ENCODE results near the gene PROM1. TPM values are rescaled to one million over a fixed set of nuclear protein-coding genes. Genes with fewer than 3 reads are reported as not detected.

PROM1 gene
- total RNA-seq, 1 donor from 2014 or later = 55.9 TPM

DNA sequence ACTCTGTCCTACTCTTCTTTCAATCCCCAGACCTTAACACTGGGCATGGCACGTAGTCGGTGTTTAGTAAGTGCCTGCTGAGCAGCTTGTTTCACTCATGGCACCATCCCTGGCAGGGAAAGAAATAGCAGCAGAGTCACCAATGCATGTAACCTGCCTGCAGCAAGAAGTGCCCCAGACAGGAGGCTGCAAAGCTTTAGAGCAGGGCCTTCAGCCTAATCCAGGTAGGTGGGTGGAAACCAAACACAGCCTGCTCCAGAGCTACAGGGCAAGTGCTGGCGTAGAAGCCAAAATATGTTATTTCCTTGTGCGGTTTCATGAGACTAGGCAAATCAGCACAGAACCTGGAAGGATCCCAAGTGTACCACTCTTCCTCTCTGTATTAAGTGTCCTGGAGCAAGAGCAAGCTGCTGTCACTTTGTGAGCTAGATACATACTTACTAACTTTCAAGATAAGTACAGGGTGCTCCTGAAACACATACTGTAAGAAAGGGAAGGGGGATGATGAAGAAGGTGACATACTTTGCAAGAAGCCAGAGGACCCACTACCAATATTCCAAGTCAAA is 5.5 kb downstream of the PROM1 start:
- H3K9me3 ChIP-seq (ENCODE audit: low read depth) = no peaks in the 10 kb centered on the region
- Mint-ChIP-seq H3K9me3 (no peaks in the 10 kb centered on the region), H3K27ac (peak overlapping the region; percentile 32), H3K27me3 (ENCODE audit: insufficient read depth, low read depth) (peaks cover 2% of the 10 kb centered on the region), H3K4me1 (peaks cover 30% of the 10 kb centered on the region), H3K4me3 (no peak overlapping the region), H3K36me3 (peaks cover 34% of the 10 kb centered on the region)
- no peak overlapping the region for H3K27ac ChIP-seq
- H3F3A ChIP-seq (ENCODE audit: low read depth) = peaks cover 8% of the 10 kb centered on the region
- H3K9ac ChIP-seq = no peak overlapping the region
- no peak overlapping the region for H3K4me3 ChIP-seq
- TF ChIP-seq EZH2 (IDR thresholded peaks at IDR 0.05) = no peak
- H2AFZ ChIP-seq (replicated peaks) = no peak overlapping the region
- H3K27me3 ChIP-seq = peaks cover 10% of the 10 kb centered on the region
- no peak for DNase-seq (ENCODE audit: low spot score)
- peaks cover 54% of the 10 kb centered on the region for H3K79me2 ChIP-seq (ENCODE audit: low read depth)
- no peak overlapping the region for H3K4me2 ChIP-seq
- H3K4me1 ChIP-seq = peaks cover 17% of the 10 kb centered on the region
- H4K20me1 ChIP-seq (ENCODE audit: low read depth) = peaks cover 6% of the 10 kb centered on the region
- H3K36me3 ChIP-seq = peaks cover 7% of the 10 kb centered on the region

DNA sequence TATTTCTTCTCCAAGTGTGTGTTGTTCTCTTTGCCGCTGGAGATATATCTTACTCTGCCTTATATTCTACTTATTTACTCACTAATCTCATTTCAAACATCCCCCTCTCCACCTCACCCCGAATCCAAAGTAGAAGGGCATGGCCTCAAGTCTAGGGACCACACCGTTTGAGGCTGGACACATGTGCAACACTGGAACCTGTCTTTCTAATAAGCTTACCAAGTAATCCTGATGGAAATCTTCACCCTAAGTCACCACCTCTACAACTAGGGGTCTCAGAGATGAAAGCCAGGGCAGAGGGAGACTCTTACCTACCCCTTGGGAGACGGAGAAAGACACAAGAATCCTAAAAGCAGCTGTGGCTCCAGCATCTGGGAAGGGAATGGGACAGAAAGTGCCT is 6.0 kb downstream of the PROM1 start:
- Mint-ChIP-seq H3K27me3 (ENCODE audit: insufficient read depth, low read depth) (peaks cover 2% of the 10 kb centered on the region), H3K4me3 (no peak overlapping the region), H3K27ac (peak overlapping the region; percentile 32), H3K4me1 (peaks cover 30% of the 10 kb centered on the region), H3K9me3 (no peaks in the 10 kb centered on the region), H3K36me3 (peaks cover 38% of the 10 kb centered on the region)
- DNase-seq (ENCODE audit: low spot score) = no peak
- Histone ChIP-seq H2AFZ (replicated peaks) (no peak overlapping the region), H3K4me3 (no peak overlapping the region), H3K27me3 (peaks cover 8% of the 10 kb centered on the region), H3K79me2 (ENCODE audit: low read depth) (peaks cover 58% of the 10 kb centered on the region), H3K9ac (no peak overlapping the region), H4K20me1 (ENCODE audit: low read depth) (peaks cover 6% of the 10 kb centered on the region), H3K4me2 (no peak overlapping the region), H3F3A (ENCODE audit: low read depth) (peaks cover 8% of the 10 kb centered on the region), H3K27ac (no peak overlapping the region), H3K4me1 (peaks cover 17% of the 10 kb centered on the region), H3K9me3 (ENCODE audit: low read depth) (no peaks in the 10 kb centered on the region), H3K36me3 (peaks cover 7% of the 10 kb centered on the region)
- TF ChIP-seq, protein P1, sequence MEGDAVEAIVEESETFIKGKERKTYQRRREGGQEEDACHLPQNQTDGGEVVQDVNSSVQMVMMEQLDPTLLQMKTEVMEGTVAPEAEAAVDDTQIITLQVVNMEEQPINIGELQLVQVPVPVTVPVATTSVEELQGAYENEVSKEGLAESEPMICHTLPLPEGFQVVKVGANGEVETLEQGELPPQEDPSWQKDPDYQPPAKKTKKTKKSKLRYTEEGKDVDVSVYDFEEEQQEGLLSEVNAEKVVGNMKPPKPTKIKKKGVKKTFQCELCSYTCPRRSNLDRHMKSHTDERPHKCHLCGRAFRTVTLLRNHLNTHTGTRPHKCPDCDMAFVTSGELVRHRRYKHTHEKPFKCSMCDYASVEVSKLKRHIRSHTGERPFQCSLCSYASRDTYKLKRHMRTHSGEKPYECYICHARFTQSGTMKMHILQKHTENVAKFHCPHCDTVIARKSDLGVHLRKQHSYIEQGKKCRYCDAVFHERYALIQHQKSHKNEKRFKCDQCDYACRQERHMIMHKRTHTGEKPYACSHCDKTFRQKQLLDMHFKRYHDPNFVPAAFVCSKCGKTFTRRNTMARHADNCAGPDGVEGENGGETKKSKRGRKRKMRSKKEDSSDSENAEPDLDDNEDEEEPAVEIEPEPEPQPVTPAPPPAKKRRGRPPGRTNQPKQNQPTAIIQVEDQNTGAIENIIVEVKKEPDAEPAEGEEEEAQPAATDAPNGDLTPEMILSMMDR (IDR thresholded peaks at IDR 0.05) = no peak
- no peak for TF ChIP-seq EZH2phosphoT487 (IDR thresholded peaks at IDR 0.05)
- no peak for TF ChIP-seq EZH2 (IDR thresholded peaks at IDR 0.05)

- TF ChIP-seq EZH2 (IDR thresholded peaks at IDR 0.05) (no peak), EZH2phosphoT487 (IDR thresholded peaks at IDR 0.05) (no peak)
- TF ChIP-seq, protein P1 (IDR thresholded peaks at IDR 0.05) = no peak
- no peak overlapping the region for H3K9ac ChIP-seq
- H3K4me1 Mint-ChIP-seq = peaks cover 27% of the 10 kb centered on the region
- H3K4me1 ChIP-seq = peaks cover 20% of the 10 kb centered on the region
- H3F3A ChIP-seq (ENCODE audit: low read depth) = no peaks in the 10 kb centered on the region
- H3K27ac ChIP-seq = no peak overlapping the region
- no peaks in the 10 kb centered on the region for H3K9me3 Mint-ChIP-seq
- H2AFZ ChIP-seq (replicated peaks) = no peak overlapping the region
- H3K36me3 Mint-ChIP-seq = peaks cover 48% of the 10 kb centered on the region
- H4K20me1 ChIP-seq (ENCODE audit: low read depth) = peaks cover 8% of the 10 kb centered on the region
- H3K27me3 ChIP-seq = no peaks in the 10 kb centered on the region
- peaks cover 2% of the 10 kb centered on the region for H3K27me3 Mint-ChIP-seq (ENCODE audit: insufficient read depth, low read depth)
- no peak overlapping the region for H3K4me2 ChIP-seq
- H3K79me2 ChIP-seq (ENCODE audit: low read depth) = peaks cover 64% of the 10 kb centered on the region
- H3K9me3 ChIP-seq (ENCODE audit: low read depth) = no peaks in the 10 kb centered on the region
- H3K4me3 Mint-ChIP-seq = no peak overlapping the region
- H3K36me3 ChIP-seq = peaks cover 7% of the 10 kb centered on the region
- H3K4me3 ChIP-seq = no peak overlapping the region
- no peak for DNase-seq (ENCODE audit: low spot score)
- no peak overlapping the region for H3K27ac Mint-ChIP-seq
Measured at GRCh38 chr4:16075975-16076757, 7.7 kb downstream of the PROM1 start.

- Histone ChIP-seq H3K4me1 (peaks cover 24% of the 10 kb centered on the region), H3K4me3 (no peak overlapping the region), H3K9ac (no peak overlapping the region), H4K20me1 (ENCODE audit: low read depth) (peaks cover 8% of the 10 kb centered on the region), H3K27ac (no peak overlapping the region), H3K79me2 (ENCODE audit: low read depth) (peaks cover 66% of the 10 kb centered on the region), H3K27me3 (no peaks in the 10 kb centered on the region), H3K9me3 (ENCODE audit: low read depth) (no peaks in the 10 kb centered on the region), H3K36me3 (peaks cover 7% of the 10 kb centered on the region), H3K4me2 (no peak overlapping the region), H2AFZ (replicated peaks) (no peak overlapping the region), H3F3A (ENCODE audit: low read depth) (no peaks in the 10 kb centered on the region)
- Mint-ChIP-seq H3K4me1 (peaks cover 29% of the 10 kb centered on the region), H3K36me3 (peaks cover 56% of the 10 kb centered on the region), H3K27me3 (ENCODE audit: insufficient read depth, low read depth) (no peaks in the 10 kb centered on the region), H3K27ac (no peak overlapping the region), H3K9me3 (no peaks in the 10 kb centered on the region), H3K4me3 (no peak overlapping the region)
- TF ChIP-seq, protein P1 (IDR thresholded peaks at IDR 0.05) = no peak
- no peak for TF ChIP-seq EZH2 (IDR thresholded peaks at IDR 0.05)
- no peak for TF ChIP-seq EZH2phosphoT487 (IDR thresholded peaks at IDR 0.05)
- no peak for DNase-seq (ENCODE audit: low spot score)
Measured at GRCh38 chr4:16075061-16075460, 8.8 kb downstream of the PROM1 start.

Data from neural progenitor cell (in vitro differentiated cells).